Measurements from ENCODE around the gene ST3GAL5. TPM values are rescaled to one million over a fixed set of nuclear protein-coding genes. Genes with fewer than 3 reads are reported as not detected.

ST3GAL5 gene
- total RNA-seq, 1 donor from 2014 or later, result 18.2 TPM

DNA sequence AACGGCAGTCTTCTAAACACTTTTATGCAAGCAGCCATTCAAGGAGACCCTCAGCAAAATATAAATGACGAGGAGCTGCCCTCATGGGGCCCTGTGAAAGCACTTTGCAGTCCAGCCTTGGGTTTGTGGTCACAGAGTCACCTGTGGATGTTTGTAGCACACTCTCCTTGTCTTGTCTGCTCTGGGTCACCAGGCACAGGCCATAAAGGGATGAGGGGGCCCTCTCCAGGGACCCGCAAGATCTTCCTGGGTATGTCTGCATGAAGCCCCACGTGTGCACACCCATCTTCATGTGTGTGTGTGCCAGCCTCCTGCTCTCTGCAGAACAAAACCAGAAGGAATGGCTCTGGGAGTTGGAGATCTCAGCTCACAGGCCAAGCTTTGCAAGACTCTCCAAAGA, 98.8 kb downstream of the ST3GAL5 start:
- no peak for DNase-seq

GRCh38 chr2:85789271-85789670, 99.5 kb downstream of the ST3GAL5 start:
- DNase-seq, result no peak

- no peak for DNase-seq
Measured at GRCh38 chr2:85788603-85789002, 100.2 kb downstream of the ST3GAL5 start.

DNA sequence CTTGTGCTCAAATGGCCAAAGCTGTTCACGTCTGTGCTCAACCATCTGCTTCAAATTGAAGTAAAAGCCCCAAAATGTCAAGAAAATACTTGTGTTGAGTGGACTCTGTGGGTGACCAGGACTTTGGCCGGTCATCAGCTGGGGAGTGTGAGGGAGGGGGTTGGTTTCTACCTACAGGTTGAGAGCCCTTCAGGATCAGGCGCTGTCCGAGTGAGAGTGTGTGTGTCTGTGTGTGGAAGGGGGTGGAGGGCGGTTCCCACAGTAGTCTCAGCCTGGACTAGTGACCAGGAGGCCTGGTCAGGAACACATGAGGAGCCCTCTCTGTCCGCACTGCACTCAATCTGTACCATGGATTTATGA, 100.8 kb downstream of the ST3GAL5 start:
- no peak for DNase-seq

DNA sequence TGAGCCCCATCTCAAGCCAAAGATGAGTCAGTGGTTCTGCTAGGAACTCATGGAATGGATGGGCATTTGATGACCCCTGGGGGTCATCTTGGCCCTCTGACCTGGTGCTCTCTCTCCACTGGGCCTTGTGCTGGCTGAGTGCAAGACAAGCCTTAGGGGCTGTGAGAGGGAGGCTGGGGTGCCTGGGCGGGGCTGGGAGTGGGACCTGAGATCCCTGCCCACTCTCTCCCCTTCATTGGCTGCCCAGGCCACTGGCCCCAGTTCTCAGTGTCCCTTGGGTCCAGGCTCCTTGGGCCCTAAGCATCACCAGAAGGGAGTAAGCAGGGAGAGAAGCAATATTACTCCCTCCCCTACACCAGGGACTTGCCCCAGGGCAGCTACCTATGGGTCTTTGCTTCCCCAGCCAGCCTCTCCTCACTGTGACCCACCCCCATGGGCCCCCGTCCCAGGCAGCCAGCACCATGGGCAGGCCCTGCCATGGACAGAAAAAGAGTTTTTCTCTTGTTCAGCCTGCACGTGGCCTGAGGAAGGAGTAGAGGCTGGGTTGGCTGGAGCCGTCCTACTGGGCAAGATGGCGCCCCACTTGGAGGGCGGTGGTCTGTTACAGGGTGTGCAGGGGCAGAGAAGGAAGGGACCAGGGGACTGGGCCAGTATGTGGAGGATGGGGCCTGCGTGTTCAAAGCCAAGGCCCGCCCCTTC, 101.4 kb downstream of the ST3GAL5 start:
- no peak for DNase-seq

Small RNA genes within 50 kb of the gene (small RNA-seq; reads per million reads assigned to genes)
- not detected for gene RN7SKP83 (ENCODE audit: low replicate concordance)

Other genes with a start within 250 kb of the ST3GAL5 start
- gene SFTPB, start 220.8 kb downstream of the ST3GAL5 start, total RNA-seq, result 21.7 TPM
- not detected for gene GNLY, start 194.6 kb downstream of the ST3GAL5 start, total RNA-seq
- 15.7 TPM for gene ATOH8, start 135.0 kb downstream of the ST3GAL5 start, total RNA-seq
- gene POLR1A, start 216.9 kb upstream of the ST3GAL5 start, total RNA-seq, result 19.8 TPM
- gene PTCD3, start 217.2 kb upstream of the ST3GAL5 start, total RNA-seq, result 152 TPM

Measured in tongue (tissue), 3 donors.